ENCODE results near the gene IRAK4.
A peak's percentile ranks its signal among the peaks of the same experiment; 100 is the strongest.
"Not testable (repeated sequence)": the region's sequence is repeated elsewhere in the genome, so short reads cannot be mapped to it uniquely, and the experiment has no call there.

The IRAK4 gene

GRCh38 chr12:43758728-43759563 is at the start of gene IRAK4, which contains the start of gene PUS7L:
Gene IRAK4, plus strand, starts transcription at chr12:43758951. Its CDS starts 9,161 bp downstream, at chr12:43768112.
Gene PUS7L, minus strand, starts transcription at chr12:43758790. Its CDS starts 3,545 bp downstream, at chr12:43755245.
- peak; percentile 92 to 99 (median 97) for DNase-seq

GRCh38 chr12:43711348-43711747 is 47.4 kb upstream of the IRAK4 start:
- DNase-seq: no peak

- no peak for DNase-seq
These were observed 36.1 kb upstream of the IRAK4 start for GRCh38 chr12:43722621-43723020.

GRCh38 chr12:43723134-43723533 is 35.6 kb upstream of the IRAK4 start:
- DNase-seq: no peak

GRCh38 chr12:43728117-43728516 is 30.6 kb upstream of the IRAK4 start:
- peak in 2 of 3 experiments; percentile 10 to 50 for DNase-seq

GRCh38 chr12:43728698-43729097 is 30.1 kb upstream of the IRAK4 start:
- DNase-seq: no peak

GRCh38 chr12:43730283-43730682 is 28.5 kb upstream of the IRAK4 start:
- DNase-seq: no peak

- no peak for DNase-seq
These were observed 25.1 kb upstream of the IRAK4 start for GRCh38 chr12:43733687-43734086.

GRCh38 chr12:43736927-43737440 is 21.8 kb upstream of the IRAK4 start:
- DNase-seq: no peak

GRCh38 chr12:43737646-43738045 is 21.1 kb upstream of the IRAK4 start:
- no peak for DNase-seq

- DNase-seq: no peak
These were observed 18.1 kb upstream of the IRAK4 start for GRCh38 chr12:43740511-43741100.

- DNase-seq: no peak
These were observed 16.6 kb upstream of the IRAK4 start for GRCh38 chr12:43742106-43742505.

- no peak for DNase-seq
These were observed 13.9 kb upstream of the IRAK4 start for GRCh38 chr12:43744826-43745225.

- no peak for DNase-seq
These were observed 9.7 kb upstream of the IRAK4 start for GRCh38 chr12:43749016-43749415.

GRCh38 chr12:43750814-43751213 is 7.9 kb upstream of the IRAK4 start:
- DNase-seq: no peak

GRCh38 chr12:43751360-43751759 is 7.4 kb upstream of the IRAK4 start:
- DNase-seq: not testable (repeated sequence)

GRCh38 chr12:43754015-43754414 is 4.7 kb upstream of the IRAK4 start:
- DNase-seq: no peak

GRCh38 chr12:43758247-43758727 is 464 bp upstream of the IRAK4 start:
- DNase-seq: peak in 2 of 3 experiments; percentile 63 to 67

GRCh38 chr12:43760396-43760795 is 1.6 kb downstream of the IRAK4 start:
- no peak for DNase-seq

GRCh38 chr12:43761500-43761899 is 2.7 kb downstream of the IRAK4 start:
- DNase-seq: no peak

- peak in 2 of 3 experiments; percentile 4 to 55 for DNase-seq
These were observed 3.8 kb downstream of the IRAK4 start for GRCh38 chr12:43762596-43762995.

GRCh38 chr12:43763769-43764168 is 5.0 kb downstream of the IRAK4 start:
- DNase-seq: no peak

- DNase-seq: no peak
These were observed 5.8 kb downstream of the IRAK4 start for GRCh38 chr12:43764528-43764927.

GRCh38 chr12:43766291-43766690 is 7.5 kb downstream of the IRAK4 start:
- DNase-seq: no peak

All from NCI-H1417 (cell line).